GM23338 (cell line): ENCODE measurements around the gene TMA16.

Experiments used
- STAT1 ChIP-seq: IDR thresholded peaks from one replicate; pipeline ENCODE4 v1.6.1; 2016; ENCODE audit warnings: antibody characterized with exemption; ENCODE audit not compliant: unreplicated experiment
- TF ChIP-seq, protein P1 (sequence below), 2 experiments: fragments of 200-600 bp in 1 of 2; sonication (generic) in 1 of 2; conservative IDR thresholded peaks; 2 replicates each; pipeline versions ENCODE4 v1.5.1 to v1.6.1; 2016 to 2017; ENCODE audit warnings: antibody characterized with exemption in 2 of 2, low read depth in 2 of 2, mild to moderate bottlenecking in 2 of 2, moderate library complexity in 1 of 2

DNA sequence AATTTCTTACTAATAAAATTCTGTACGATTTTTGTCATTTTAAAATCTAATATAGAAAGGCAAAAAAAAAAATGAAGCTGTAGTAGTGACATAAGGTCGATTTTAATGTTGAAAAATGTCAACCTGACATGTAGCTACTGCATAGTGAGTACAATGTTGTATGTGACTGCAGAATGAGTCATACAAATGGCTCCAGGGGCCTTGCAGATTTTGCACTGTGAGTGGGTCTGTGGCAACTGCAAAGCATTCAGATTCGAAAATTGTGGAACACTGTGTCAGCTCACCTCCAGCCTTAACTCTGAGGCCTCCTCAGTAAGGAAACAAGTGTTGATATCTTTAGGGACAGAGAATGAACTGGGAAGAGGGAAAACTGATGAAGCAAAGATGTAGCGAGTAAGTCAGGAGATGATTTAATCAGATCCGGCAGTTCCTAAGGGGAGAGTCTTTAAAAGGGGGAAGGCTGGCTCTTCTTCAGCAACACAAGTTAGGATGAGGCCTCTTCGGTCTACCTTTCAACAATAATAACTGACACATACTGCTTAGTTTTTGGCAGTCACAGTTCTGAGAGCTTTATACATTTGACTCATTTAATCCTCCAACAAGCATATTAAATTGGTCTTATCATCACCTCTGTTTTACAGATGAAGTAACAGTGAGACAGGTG, 45.8 kb upstream of the TMA16 start:
- no peak for TF ChIP-seq STAT1
- TF ChIP-seq, protein P1, sequence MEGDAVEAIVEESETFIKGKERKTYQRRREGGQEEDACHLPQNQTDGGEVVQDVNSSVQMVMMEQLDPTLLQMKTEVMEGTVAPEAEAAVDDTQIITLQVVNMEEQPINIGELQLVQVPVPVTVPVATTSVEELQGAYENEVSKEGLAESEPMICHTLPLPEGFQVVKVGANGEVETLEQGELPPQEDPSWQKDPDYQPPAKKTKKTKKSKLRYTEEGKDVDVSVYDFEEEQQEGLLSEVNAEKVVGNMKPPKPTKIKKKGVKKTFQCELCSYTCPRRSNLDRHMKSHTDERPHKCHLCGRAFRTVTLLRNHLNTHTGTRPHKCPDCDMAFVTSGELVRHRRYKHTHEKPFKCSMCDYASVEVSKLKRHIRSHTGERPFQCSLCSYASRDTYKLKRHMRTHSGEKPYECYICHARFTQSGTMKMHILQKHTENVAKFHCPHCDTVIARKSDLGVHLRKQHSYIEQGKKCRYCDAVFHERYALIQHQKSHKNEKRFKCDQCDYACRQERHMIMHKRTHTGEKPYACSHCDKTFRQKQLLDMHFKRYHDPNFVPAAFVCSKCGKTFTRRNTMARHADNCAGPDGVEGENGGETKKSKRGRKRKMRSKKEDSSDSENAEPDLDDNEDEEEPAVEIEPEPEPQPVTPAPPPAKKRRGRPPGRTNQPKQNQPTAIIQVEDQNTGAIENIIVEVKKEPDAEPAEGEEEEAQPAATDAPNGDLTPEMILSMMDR (conservative IDR thresholded peaks at IDR 0.05; ENCODE audit: low read depth in 2 of 2), result no peak
